NCI-H226 (cell line): ENCODE data around the gene TSR2.
"Not testable (repeated sequence)": the region's sequence is repeated elsewhere in the genome, so short reads cannot be mapped to it uniquely, and the experiment has no call there.

ENCODE experiments used
- DNase-seq: peaks from one replicate; pipeline ENCODE4 v3.0.0-alpha.2; 2015

Gene TSR2

GRCh38 chrX:54473993-54474859, 34.0 kb downstream of the TSR2 start:
- peak; percentile 79 for DNase-seq

DNA sequence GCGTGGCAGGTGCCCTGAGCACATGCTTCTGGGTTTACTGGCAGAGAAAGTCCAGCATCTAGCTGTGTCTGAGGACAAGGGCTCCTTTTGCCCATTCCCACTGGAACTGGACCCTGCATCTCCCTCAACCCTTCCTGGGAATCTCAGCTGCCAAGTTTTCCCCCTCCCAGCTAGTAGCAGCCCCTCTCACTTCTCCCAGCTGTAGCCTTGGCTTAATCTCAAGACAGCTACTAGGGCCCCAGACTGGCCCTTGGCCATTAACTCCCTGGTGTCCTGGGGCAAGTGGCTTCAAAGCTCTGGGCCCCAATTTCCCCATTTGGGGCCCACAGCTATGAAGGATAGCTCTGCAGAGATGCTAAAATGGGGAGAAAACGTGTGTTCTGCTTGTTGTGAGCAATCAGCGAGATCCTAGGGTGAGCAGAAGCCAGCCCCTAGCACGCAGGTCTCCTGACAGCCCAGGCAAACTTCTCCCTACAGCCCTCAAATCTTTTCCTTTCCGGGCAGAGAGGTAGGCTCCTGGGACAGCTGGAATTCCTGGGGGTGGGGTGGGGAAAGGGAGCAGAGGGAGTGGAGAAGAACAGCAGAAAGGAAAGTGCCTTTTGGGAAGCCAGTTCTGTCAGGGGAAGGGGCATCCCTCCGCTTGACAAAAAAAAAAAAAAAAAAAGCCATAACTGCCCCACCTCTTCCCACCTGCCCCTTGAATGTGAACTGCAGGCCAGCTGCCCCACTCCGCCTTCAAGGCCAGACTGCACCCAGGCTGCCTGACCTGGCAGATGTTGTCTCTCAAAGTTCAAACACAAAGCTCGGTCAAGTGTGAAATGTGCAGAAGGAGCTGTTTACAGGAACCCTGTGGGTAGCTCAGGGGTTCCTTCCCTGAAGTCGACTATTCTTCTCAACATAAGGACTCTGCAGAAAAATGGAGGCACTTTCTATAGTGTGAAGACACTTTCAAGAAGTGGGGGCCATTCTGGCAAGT, 39.2 kb downstream of the TSR2 start:
- no peak for DNase-seq

GRCh38 chrX:54482839-54483593, 42.8 kb downstream of the TSR2 start:
- no peak for DNase-seq

DNA sequence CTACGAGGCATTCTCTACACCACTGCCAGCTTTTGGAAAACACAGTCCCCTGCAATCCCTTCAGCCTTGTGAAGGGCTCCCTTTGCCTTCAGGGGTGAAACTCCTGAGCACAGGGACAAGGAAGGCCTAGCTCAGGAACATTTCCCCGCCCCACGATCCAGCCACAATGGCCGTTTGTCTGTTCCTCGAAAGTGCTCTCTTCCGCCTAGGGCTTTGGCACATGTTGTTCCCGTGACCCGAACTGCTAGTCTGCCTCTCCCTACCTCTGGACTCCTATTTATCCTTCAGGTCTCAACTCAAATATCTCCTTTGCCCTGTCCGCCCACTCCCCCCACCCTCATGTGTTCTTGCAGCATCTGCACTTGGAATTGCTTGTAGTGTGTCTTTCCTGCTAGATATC, 43.7 kb downstream of the TSR2 start:
- no peak for DNase-seq

DNA sequence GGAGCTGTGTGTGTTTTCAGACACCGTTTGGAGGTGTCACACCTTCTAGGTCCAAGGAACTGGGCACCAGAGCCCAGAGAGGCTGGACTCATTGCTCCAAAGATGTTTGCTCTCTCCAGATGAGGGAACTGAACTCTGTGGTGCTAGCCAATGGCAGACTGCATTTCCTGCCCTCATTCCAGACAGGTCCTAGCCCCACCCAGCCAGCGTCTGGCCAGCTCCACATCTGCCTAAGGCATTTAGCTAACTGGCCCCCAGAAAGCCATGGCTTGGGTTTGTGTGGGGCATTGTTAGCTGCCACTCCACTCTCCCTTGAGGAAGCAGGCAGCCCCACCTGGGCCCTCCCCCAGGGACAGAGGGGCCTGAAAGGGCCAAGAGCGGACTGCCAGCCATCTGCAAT, 44.5 kb downstream of the TSR2 start:
- no peak for DNase-seq

GRCh38 chrX:54489819-54490218, 49.6 kb downstream of the TSR2 start:
- not testable (repeated sequence) for DNase-seq

- no peak for DNase-seq
Observed at GRCh38 chrX:54492340-54492739, 52.1 kb downstream of the TSR2 start.

DNA sequence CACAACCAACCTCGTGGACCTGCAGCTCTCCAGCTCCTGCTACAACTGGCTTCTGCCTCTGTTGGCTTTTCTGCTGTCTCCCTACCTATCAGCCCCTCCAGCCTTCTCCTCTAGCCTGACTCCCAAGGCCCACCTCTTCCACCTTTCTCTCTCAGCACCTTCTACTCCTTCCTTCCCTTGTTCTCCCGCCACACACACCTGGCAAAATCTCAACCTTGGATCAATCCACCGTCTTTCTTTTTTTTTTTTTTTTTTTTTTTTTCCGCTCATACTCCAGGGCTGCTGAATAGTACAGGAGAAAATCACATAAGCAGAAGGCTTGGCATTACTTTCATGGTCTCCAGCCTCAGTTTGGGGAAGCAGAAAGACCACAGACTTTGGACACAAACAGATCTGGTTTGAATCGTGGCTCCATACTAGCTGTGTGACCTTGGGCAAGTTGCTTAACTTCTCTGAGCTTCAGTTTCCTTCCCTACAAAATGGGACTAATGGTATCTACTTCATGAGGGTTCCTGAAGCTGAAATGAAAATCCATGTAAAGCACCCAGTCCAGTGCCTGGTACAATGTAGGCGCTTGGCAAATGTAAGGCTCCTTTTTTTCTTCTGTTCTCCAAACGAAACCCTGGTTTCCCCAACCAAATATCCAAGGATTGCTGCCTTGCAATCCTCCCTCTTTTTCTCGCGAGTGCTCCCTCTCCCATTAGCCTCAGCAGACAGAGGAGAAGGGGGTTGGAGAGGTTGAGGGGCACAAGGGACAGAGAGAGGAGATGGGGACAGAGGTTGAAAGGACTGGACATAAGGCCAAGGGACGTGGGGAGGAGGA, 54.2 kb downstream of the TSR2 start:
- no peak for DNase-seq
